Spleen (tissue), 7 donors: ENCODE measurements around the gene ANKRD10.
"Not testable (repeated sequence)": the region's sequence is repeated elsewhere in the genome, so short reads cannot be mapped to it uniquely, and the experiment has no call there.

Experiments used
- POLR2A ChIP-seq, 3 donors: fragments of 450-650 bp; IDR thresholded peaks; one replicate each; pipeline ENCODE4 v1.5.1; 2017; ENCODE audit warnings: antibody characterized with exemption in 3 of 3, mild to moderate bottlenecking in 1 of 3
- POLR2AphosphoS5 ChIP-seq, 3 donors: sonication (generic); formaldehyde crosslinking; IDR thresholded peaks; one replicate each; pipeline ENCODE4 v1.5.1; 2017; ENCODE audit warnings: antibody characterized with exemption in 3 of 3
- TF ChIP-seq, protein P1 (sequence below), 11 experiments: fragments of 200-600 bp in 7 of 11; fragments of 450-650 bp in 4 of 11; sonication (generic) in 4 of 11; IDR thresholded peaks in 8 of 11; conservative IDR thresholded peaks in 3 of 11; 1 replicate in 7 of 11; 2 replicates in 4 of 11; pipeline versions ENCODE4 v1.4.0 to v1.8.0; 2016 to 2021; ENCODE audit warnings: antibody characterized with exemption in 11 of 11, inconsistent platforms in 4 of 11, mild to moderate bottlenecking in 1 of 11
- donor health status: DM: no; HTN: no; CAD: no; lungs with moderate emphysema.
- donor health status: DM: no; HTN: no; CAD: no.
- donor health status: DM: no; HTN: no; CAD: no.

DNA sequence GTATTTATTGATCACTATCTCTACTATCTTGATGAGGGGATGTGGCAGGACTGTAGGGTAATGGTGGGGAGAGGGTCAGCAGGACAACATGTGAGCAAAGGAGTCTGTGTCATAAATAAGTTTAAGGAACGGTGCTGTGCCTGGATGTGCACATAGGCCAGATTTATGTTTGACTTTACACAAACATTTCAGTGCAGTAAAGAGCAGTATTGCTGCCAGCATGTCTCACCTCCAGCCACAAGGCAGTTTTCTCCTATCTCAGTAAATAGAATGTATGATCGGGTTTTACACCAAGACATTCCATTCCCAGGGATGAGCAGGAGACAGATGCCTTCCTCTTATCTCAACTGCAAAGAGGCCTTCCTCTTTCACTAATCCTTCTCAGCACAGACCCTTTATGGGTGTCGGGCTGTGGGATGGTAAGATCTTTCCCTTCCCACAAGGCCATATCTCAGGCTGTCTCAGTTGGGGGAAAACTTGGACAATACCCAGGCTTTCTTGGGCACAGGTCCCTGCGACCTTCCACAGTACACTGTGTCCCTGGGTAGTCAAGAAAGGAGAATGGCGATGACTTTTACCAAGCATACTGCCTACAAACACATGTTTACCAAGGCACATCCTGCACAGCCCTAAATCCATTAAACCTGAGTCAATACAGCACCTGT lies 77.3 kb downstream of the ANKRD10 start:
- TF ChIP-seq, protein P1, sequence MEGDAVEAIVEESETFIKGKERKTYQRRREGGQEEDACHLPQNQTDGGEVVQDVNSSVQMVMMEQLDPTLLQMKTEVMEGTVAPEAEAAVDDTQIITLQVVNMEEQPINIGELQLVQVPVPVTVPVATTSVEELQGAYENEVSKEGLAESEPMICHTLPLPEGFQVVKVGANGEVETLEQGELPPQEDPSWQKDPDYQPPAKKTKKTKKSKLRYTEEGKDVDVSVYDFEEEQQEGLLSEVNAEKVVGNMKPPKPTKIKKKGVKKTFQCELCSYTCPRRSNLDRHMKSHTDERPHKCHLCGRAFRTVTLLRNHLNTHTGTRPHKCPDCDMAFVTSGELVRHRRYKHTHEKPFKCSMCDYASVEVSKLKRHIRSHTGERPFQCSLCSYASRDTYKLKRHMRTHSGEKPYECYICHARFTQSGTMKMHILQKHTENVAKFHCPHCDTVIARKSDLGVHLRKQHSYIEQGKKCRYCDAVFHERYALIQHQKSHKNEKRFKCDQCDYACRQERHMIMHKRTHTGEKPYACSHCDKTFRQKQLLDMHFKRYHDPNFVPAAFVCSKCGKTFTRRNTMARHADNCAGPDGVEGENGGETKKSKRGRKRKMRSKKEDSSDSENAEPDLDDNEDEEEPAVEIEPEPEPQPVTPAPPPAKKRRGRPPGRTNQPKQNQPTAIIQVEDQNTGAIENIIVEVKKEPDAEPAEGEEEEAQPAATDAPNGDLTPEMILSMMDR (IDR thresholded peaks at IDR 0.05 in 8 of 11, conservative IDR thresholded peaks at IDR 0.05 in 3 of 11) = not testable (repeated sequence)
- TF ChIP-seq POLR2AphosphoS5, POLR2A (IDR thresholded peaks at IDR 0.05): not testable (repeated sequence)
